Limb (tissue), 2 donors: ENCODE results near the gene VPS37C.
"Not testable (repeated sequence)": the region's sequence is repeated elsewhere in the genome, so short reads cannot be mapped to it uniquely, and the experiment has no call there.

Source experiments
- DNase-seq, 2 donors: peaks; one replicate each; pipeline ENCODE4 v3.0.0-alpha.2; 2016; ENCODE audit errors: extremely low spot score in 2 of 2

The VPS37C gene

GRCh38 chr11:61161190-61162091 lies at the start of gene VPS37C:
TSS of gene VPS37C (minus strand) at chr11:61161426. CDS start at chr11:61138829, 22,597 bp downstream.
- DNase-seq = peak; percentile 86 to 97

- DNase-seq = not testable (repeated sequence)
Measured at GRCh38 chr11:61210629-61211028, 49.4 kb upstream of the VPS37C start.

- not testable (repeated sequence) for DNase-seq
Measured at GRCh38 chr11:61207636-61208310, 46.5 kb upstream of the VPS37C start.

GRCh38 chr11:61204502-61205059 lies 43.4 kb upstream of the VPS37C start:
- not testable (repeated sequence) for DNase-seq

GRCh38 chr11:61203873-61204272 lies 42.6 kb upstream of the VPS37C start:
- not testable (repeated sequence) for DNase-seq

GRCh38 chr11:61202950-61203746 lies 41.9 kb upstream of the VPS37C start, which contains the start of gene PGA3:
TSS of gene PGA3 (plus strand) at chr11:61203515. CDS start at chr11:61203565, 50 bp downstream.
- not testable (repeated sequence) for DNase-seq

GRCh38 chr11:61201476-61201875 lies 40.2 kb upstream of the VPS37C start:
- no peak for DNase-seq

- DNase-seq = no peak
Measured at GRCh38 chr11:61198948-61199523, 37.8 kb upstream of the VPS37C start.

GRCh38 chr11:61198361-61198760 lies 37.1 kb upstream of the VPS37C start:
- no peak for DNase-seq

- DNase-seq = no peak
Measured at GRCh38 chr11:61195719-61196118, 34.5 kb upstream of the VPS37C start.

GRCh38 chr11:61194981-61195695 lies 33.9 kb upstream of the VPS37C start:
- no peak for DNase-seq

- DNase-seq = no peak
Measured at GRCh38 chr11:61194169-61194671, 33.0 kb upstream of the VPS37C start.

- DNase-seq = no peak
Measured at GRCh38 chr11:61193596-61193995, 32.4 kb upstream of the VPS37C start.

- no peak for DNase-seq
Measured at GRCh38 chr11:61189933-61190332, 28.7 kb upstream of the VPS37C start.

- DNase-seq = peak; percentile 71 to 82
Measured at GRCh38 chr11:61187505-61188130, 26.4 kb upstream of the VPS37C start.

- no peak for DNase-seq
Measured at GRCh38 chr11:61186504-61186903, 25.3 kb upstream of the VPS37C start.

GRCh38 chr11:61183645-61184044 lies 22.4 kb upstream of the VPS37C start:
- DNase-seq = no peak

- no peak for DNase-seq
Measured at GRCh38 chr11:61181489-61181888, 20.3 kb upstream of the VPS37C start.

GRCh38 chr11:61180205-61180604 lies 19.0 kb upstream of the VPS37C start:
- not testable (repeated sequence) for DNase-seq

GRCh38 chr11:61176446-61176845 lies 15.2 kb upstream of the VPS37C start:
- DNase-seq = peak in 1 of 2 donors; percentile 11
